ENCODE measurements around the gene ACTL7A.
"Not testable (repeated sequence)": the region's sequence is repeated elsewhere in the genome, so short reads cannot be mapped to it uniquely, and the experiment has no call there.

Gene ACTL7A

GRCh38 chr9:108876425-108876824 is 14.4 kb downstream of the ACTL7A start:
- in situ Hi-C loops (cut with MboI; ENCODE audit: low sequenced_read_pairs) = no loop called here

GRCh38 chr9:108877524-108877923 is 15.5 kb downstream of the ACTL7A start:
- in situ Hi-C loops (cut with MboI; ENCODE audit: low sequenced_read_pairs) = no loop called here

- in situ Hi-C loops (cut with MboI; ENCODE audit: low sequenced_read_pairs) = no loop called here
These were observed 18.8 kb downstream of the ACTL7A start for GRCh38 chr9:108880738-108881316.

- in situ Hi-C loops (cut with MboI; ENCODE audit: low sequenced_read_pairs) = no loop called here
These were observed 20.2 kb downstream of the ACTL7A start for GRCh38 chr9:108882052-108882888.

GRCh38 chr9:108883085-108883484 is 21.0 kb downstream of the ACTL7A start:
- in situ Hi-C loops (cut with MboI; ENCODE audit: low sequenced_read_pairs) = no loop called here

GRCh38 chr9:108884701-108885100 is 22.6 kb downstream of the ACTL7A start:
- in situ Hi-C loops (cut with MboI; ENCODE audit: low sequenced_read_pairs) = no loop called here

- in situ Hi-C loops (cut with MboI; ENCODE audit: low sequenced_read_pairs) = no loop called here
These were observed 23.7 kb downstream of the ACTL7A start for GRCh38 chr9:108885643-108886348.

- in situ Hi-C loops (cut with MboI; ENCODE audit: low sequenced_read_pairs) = not testable (repeated sequence)
These were observed 24.7 kb downstream of the ACTL7A start for GRCh38 chr9:108886594-108887271.

GRCh38 chr9:108889649-108890067 is 27.6 kb downstream of the ACTL7A start:
- in situ Hi-C loops (cut with MboI; ENCODE audit: low sequenced_read_pairs) = no loop called here

- in situ Hi-C loops (cut with MboI; ENCODE audit: low sequenced_read_pairs) = no loop called here
These were observed 32.3 kb downstream of the ACTL7A start for GRCh38 chr9:108894225-108894997.

- in situ Hi-C loops (cut with MboI; ENCODE audit: low sequenced_read_pairs) = no loop called here
These were observed 35.4 kb downstream of the ACTL7A start for GRCh38 chr9:108897324-108898096.

GRCh38 chr9:108899023-108899695 is 37.1 kb downstream of the ACTL7A start:
- in situ Hi-C loops (cut with MboI; ENCODE audit: low sequenced_read_pairs) = not testable (repeated sequence)

- in situ Hi-C loops (cut with MboI; ENCODE audit: low sequenced_read_pairs) = no loop called here
These were observed 38.1 kb downstream of the ACTL7A start for GRCh38 chr9:108900176-108900575.

- in situ Hi-C loops (cut with MboI; ENCODE audit: low sequenced_read_pairs) = no loop called here
These were observed 41.5 kb downstream of the ACTL7A start for GRCh38 chr9:108903420-108904103.

GRCh38 chr9:108904161-108904560 is 42.1 kb downstream of the ACTL7A start:
- in situ Hi-C loops (cut with MboI; ENCODE audit: low sequenced_read_pairs) = no loop called here

- in situ Hi-C loops (cut with MboI; ENCODE audit: low sequenced_read_pairs) = no loop called here
These were observed 43.4 kb downstream of the ACTL7A start for GRCh38 chr9:108905494-108905893.

GRCh38 chr9:108910402-108910801 is 48.3 kb downstream of the ACTL7A start:
- in situ Hi-C loops (cut with MboI; ENCODE audit: low sequenced_read_pairs) = no loop called here

GRCh38 chr9:108910914-108911313 is 48.8 kb downstream of the ACTL7A start:
- in situ Hi-C loops (cut with MboI; ENCODE audit: low sequenced_read_pairs) = no loop called here

GRCh38 chr9:108911820-108912219 is 49.8 kb downstream of the ACTL7A start:
- in situ Hi-C loops (cut with MboI; ENCODE audit: low sequenced_read_pairs) = no loop called here

All from HL-60/S4 treated with phorbol 12-myristate 13-acetate at 8.2 ng/mL for 4 days and 3 days (cell line).